ENCODE measurements around the gene ELOVL1.

Gene ELOVL1

DNA sequence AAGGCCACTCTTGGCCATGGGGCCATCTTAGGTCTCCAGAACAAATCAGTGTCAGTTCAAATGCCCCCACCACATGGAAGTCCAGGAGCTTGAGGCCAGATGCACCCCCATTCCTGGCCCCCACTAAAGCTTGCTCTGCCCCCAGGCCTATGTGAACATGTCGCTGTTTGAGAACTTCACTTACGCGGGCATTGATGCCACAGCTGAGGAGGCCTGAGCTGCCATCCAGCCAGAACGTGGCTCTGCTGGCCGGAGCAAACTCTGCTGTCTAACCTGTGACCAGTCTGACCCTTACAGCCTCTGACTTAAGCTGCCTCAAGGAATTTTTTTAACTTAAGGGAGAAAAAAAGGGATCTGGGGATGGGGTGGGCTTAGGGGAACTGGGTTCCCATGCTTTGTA is 45.3 kb downstream of the ELOVL1 start:
- no peak for DNase-seq

DNA sequence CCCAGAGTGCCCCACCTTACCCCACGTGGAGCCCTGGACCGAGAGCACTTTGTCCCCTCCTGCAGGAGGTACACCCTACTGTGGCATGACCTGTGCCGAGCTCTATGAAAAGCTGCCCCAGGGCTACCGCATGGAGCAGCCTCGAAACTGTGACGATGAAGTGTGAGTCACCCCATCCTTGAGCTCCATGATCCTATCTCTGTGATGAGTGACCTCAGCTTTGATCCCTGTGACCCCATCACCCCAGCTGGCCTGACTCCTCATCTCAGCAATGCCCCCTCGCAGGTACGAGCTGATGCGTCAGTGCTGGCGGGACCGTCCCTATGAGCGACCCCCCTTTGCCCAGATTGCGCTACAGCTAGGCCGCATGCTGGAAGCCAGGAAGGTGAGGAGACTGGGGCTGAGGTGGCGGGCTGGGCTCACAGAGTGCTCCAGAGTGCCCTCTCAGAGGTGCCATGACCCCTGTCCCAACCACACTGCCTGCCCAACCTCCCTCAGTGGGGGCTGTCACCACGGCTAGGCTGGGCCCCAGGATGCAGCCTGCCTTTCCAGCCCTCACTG is 46.4 kb downstream of the ELOVL1 start:
- DNase-seq = no peak

DNA sequence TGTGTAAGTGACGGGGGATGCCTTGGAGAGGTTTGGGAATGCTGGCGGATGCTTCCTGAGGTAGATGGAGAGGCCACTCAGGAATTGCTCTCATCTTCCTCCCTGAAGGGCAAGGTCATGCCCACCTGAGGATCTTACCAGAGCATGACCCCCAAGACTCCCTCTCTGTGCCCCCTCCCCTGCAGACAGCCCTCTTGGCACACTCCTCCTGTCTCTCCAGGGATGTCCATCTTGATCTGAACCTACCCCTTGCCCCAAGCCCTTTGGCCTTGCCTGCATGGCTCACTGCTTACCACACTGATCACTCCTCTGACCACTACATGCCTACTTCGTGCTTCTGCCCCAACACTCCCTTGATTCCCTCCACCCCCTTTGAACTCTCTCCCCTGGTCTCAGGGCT is 48.0 kb downstream of the ELOVL1 start:
- no peak for DNase-seq

DNA sequence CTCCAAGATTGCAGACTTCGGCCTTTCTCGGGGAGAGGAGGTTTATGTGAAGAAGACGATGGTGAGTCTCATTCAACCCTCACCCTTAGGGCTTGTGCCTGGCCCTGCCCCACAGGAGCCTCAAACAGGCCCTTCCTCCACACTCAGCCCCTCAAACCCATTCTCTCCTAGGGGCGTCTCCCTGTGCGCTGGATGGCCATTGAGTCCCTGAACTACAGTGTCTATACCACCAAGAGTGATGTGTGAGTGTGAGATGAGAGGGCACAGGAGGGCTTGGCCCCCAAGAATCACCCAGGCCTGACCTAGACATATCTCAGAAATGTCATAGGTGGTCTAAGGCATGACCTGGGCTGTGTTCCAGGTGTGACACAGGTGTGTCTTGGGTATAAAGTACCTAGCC is 48.5 kb downstream of the ELOVL1 start:
- DNase-seq = no peak

- no peak for DNase-seq
These were observed 49.0 kb downstream of the ELOVL1 start for GRCh38 chr1:43318831-43319230.

DNA sequence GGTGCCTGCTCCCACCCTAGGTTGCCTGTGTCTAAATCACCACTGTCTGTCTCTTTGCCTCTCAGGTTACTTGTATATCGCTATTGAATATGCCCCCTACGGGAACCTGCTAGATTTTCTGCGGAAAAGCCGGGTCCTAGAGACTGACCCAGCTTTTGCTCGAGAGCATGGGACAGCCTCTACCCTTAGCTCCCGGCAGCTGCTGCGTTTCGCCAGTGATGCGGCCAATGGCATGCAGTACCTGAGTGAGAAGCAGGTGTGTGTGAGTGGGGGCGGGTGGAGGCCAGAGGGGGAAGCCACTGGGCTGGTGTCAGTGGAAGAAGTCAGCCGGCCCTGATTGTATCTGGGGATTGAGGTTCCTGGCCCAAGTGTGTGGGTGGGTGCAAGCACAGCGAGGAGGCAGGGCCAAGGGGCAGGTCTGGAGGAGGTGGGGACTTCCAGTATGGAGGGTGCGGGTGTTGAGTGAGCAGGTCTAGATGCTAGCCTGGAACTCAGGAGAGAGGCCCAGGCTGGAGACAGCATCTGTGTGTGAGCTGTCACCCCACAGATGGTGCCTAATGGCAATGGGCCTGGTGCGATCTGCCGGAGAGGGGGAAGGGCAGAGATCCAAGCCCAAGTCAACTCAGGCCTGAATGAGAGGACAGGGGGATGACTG is 49.9 kb downstream of the ELOVL1 start:
- no peak for DNase-seq

DNA sequence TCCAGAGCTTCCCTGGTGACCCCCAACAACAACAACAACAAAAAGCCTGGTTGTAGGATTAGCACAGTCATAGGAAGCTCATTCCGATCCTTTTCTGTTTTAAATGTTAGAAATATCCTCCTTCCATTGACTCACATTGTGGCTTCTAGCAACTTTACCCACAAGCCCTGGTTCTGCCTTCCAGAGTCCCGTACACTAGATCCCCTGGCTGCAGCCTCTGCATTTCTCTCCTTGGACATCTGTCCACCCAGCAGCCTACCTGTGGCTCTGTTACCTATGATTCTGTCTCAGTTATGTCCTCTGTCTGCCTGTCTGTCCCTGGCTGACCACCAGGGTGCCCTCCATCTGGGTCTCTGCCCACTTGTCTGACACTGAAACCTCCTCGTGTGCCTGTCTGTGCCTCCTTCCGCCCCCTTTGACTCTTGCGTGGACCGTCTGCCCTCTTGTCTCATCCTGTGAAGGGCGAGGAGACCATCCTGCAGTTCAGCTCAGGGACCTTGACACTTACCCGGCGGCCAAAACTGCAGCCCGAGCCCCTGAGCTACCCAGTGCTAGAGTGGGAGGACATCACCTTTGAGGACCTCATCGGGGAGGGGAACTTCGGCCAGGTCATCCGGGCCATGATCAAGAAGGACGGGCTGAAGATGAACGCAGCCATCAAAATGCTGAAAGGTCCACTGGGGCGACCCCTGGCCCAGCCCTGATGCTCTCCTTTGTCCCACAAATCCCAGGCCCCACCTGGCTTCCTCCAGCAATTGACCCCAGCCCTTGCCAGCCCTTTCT is 50.9 kb downstream of the ELOVL1 start:
- DNase-seq = no peak

GRCh38 chr1:43315963-43316737 is 51.7 kb downstream of the ELOVL1 start:
- DNase-seq = no peak

DNA sequence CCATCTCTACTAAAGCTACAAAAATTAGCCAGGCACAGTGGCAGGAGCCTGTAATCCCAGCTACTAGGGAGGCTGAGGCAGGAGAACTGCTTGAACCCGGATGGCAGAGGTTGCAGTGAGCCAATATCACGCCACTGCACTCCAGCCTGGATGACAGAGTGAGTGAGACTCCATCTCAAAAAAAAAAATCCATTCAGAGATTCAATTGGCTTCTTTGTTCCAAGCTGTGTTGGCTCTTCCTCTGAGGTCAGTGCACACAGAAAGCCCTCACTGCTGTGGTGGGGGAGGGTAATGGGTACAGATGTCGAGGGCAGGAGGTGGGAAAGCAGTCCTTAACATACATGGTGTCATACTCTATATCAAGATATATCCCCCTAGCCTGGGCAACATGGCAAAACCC is 52.3 kb downstream of the ELOVL1 start:
- no peak for DNase-seq

DNA sequence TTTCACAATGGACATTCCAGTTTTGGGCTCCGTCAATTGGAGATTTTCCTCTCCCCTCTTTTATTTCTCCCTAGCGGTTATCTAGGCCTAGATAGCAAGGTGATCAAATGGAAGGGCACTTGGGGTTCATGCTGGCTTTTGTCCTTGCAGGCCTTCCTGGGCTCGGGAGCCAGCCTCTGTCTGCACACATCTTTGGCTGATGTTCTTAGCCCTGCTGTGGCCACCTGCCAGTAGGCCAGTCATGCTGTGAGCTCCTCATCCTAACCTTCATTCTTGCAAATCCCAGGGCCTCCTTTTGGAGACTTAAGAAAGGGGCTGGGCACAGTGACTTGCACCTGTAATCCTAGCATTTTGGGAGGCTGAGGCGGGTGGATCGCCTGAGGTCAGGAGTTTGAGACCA is 53.6 kb downstream of the ELOVL1 start:
- DNase-seq = no peak

- DNase-seq = no peak
These were observed 54.0 kb downstream of the ELOVL1 start for GRCh38 chr1:43313771-43314170.

All from activated CD8-positive, alpha-beta memory T cell treated with anti-CD3 and anti-CD28 coated beads, Interleukin-2, amount 50 U/mL, for 48 hours (primary cell).